ENCODE measurements around the gene KCNQ1OT1.

Gene KCNQ1OT1

GRCh38 chr11:2731130-2732125 lies 31.6 kb upstream of the KCNQ1OT1 start (continued):
- TF ChIP-seq ZNF513 (tag by site-specific recombination; IDR thresholded peaks at IDR 0.05): no peak
- TF ChIP-seq MYNN (tag by site-specific recombination; IDR thresholded peaks at IDR 0.05; ENCODE audit: borderline replicate concordance): no peak
- no peak for TF ChIP-seq ZNF133 (tag by site-specific recombination; IDR thresholded peaks at IDR 0.05)
- no peak for TF ChIP-seq ZNF324 (tag by site-specific recombination; IDR thresholded peaks at IDR 0.05)
- peak; percentile 78 for TF ChIP-seq ZIC2 (tag by site-specific recombination; IDR thresholded peaks at IDR 0.05)
- no peak for TF ChIP-seq EGR2 (tag by site-specific recombination; IDR thresholded peaks at IDR 0.05; ENCODE audit: low read depth)
- no peak for TF ChIP-seq ZNF792 (tag by site-specific recombination; IDR thresholded peaks at IDR 0.05)
- TF ChIP-seq ZNF501 (tag by site-specific recombination; IDR thresholded peaks at IDR 0.05): no peak
- TF ChIP-seq GLIS1 (tag by site-specific recombination; IDR thresholded peaks at IDR 0.05): peak; percentile 72
- TF ChIP-seq ZFP3 (tag by site-specific recombination; IDR thresholded peaks at IDR 0.05; ENCODE audit: low read depth): no peak
- TF ChIP-seq MZF1 (tag by site-specific recombination; IDR thresholded peaks at IDR 0.05; ENCODE audit: borderline replicate concordance): no peak
- no peak for TF ChIP-seq BCL11B (tag by site-specific recombination; IDR thresholded peaks at IDR 0.05; ENCODE audit: low read depth)

GRCh38 chr11:2730272-2731129 lies 30.7 kb upstream of the KCNQ1OT1 start:
- Histone ChIP-seq H3K27ac (ENCODE audit: extremely low read depth, low read depth, low read length) (no peak overlapping the region), H3K4me1 (ENCODE audit: control insufficient read depth, insufficient read depth, low read length) (peaks cover 4% of the 10 kb centered on the region; the same call in 1 of the 2 replicates), H3K36me3 (ENCODE audit: control insufficient read depth in 2 of 2, insufficient read depth in 1 of 2, low read length in 2 of 2) (no peaks in the 10 kb centered on the region), H3K9me3 (ENCODE audit: control insufficient read depth, insufficient read depth, low read depth, low read length) (no peaks in the 10 kb centered on the region), H3K4me3 (ENCODE audit: low read depth, low read length) (no peak overlapping the region)
- ChIA-PET POLR2A (no interaction called here), CTCF (no interaction called here)
- TF ChIP-seq ZNF362 (tag by site-specific recombination; IDR thresholded peaks at IDR 0.05) (no peak), GLIS1 (tag by site-specific recombination; IDR thresholded peaks at IDR 0.05) (peak; percentile 20; the same call in 1 of the 2 replicates)

- TF ChIP-seq ZNF23 (tag by site-specific recombination; IDR thresholded peaks at IDR 0.05; ENCODE audit: borderline replicate concordance): no peak
- TF ChIP-seq ZNF133 (tag by site-specific recombination; IDR thresholded peaks at IDR 0.05): no peak
- TF ChIP-seq REPIN1 (tag by site-specific recombination; IDR thresholded peaks at IDR 0.05; ENCODE audit: low read depth): no peak
- TF ChIP-seq ZBTB8A (tag by site-specific recombination; IDR thresholded peaks at IDR 0.05): no peak
- TF ChIP-seq ZNF221 (tag by site-specific recombination; IDR thresholded peaks at IDR 0.05; ENCODE audit: borderline replicate concordance): no peak
- no peak for TF ChIP-seq ZNF302 (tag by site-specific recombination; IDR thresholded peaks at IDR 0.05; ENCODE audit: low read depth)
- TF ChIP-seq ZNF561 (tag by site-specific recombination; IDR thresholded peaks at IDR 0.05; ENCODE audit: borderline replicate concordance): no peak
- no peak for TF ChIP-seq ZNF580 (tag by site-specific recombination; IDR thresholded peaks at IDR 0.05)
- Histone ChIP-seq H3K36me3 (ENCODE audit: control insufficient read depth in 2 of 2, insufficient read depth in 1 of 2, low read length in 2 of 2) (no peaks in the 10 kb centered on the region), H3K9me3 (ENCODE audit: control insufficient read depth, insufficient read depth, low read depth, low read length) (no peaks in the 10 kb centered on the region), H3K4me1 (ENCODE audit: control insufficient read depth, insufficient read depth, low read length) (peaks cover 7% of the 10 kb centered on the region), H3K4me3 (ENCODE audit: low read depth, low read length) (no peak overlapping the region), H3K27ac (ENCODE audit: extremely low read depth, low read depth, low read length) (no peak overlapping the region)
- POLR2A ChIA-PET: no interaction called here
- CTCF ChIA-PET: interaction anchor here (0.5 kb wide), 1 partner anchor 345 kb away, joined by 3 read pairs; no protein-coding TSS in a partner anchor
Measured at GRCh38 chr11:2729841-2730240, 30.0 kb upstream of the KCNQ1OT1 start.

Measured in HEK293 (cell line).